Breast epithelium (tissue), 4 donors: ENCODE results near the gene CGB7. TPM values are rescaled to one million over a fixed set of nuclear protein-coding genes. Genes with fewer than 3 reads are reported as not detected.

ENCODE experiments used
- DNase-seq, 2 donors: peaks; one replicate each; pipeline ENCODE4 v3.0.0-alpha.2; 2019; ENCODE audit warnings: low spot score in 2 of 2
- H3K27ac ChIP-seq, 2 donors: fragments of 200-600 bp; sonication (generic) in 1 of 2; one replicate each; pipeline ENCODE4 v1.5.1; 2016 to 2019; ENCODE audit warnings: mild to moderate bottlenecking in 1 of 2
- H3K27me3 ChIP-seq, 2 donors: fragments of 200-600 bp; sonication (generic) in 1 of 2; one replicate each; pipeline versions ENCODE4 v1.5.1 to v1.6.0; 2017 to 2019; ENCODE audit warnings: control low read depth in 1 of 2, mild to moderate bottlenecking in 1 of 2
- H3K36me3 ChIP-seq: fragments of 200-600 bp; one replicate; pipeline ENCODE4 v1.5.1; 2019
- H3K4me1 ChIP-seq, 2 donors: fragments of 200-600 bp; sonication (generic); one replicate each; pipeline ENCODE4 v1.5.1; 2016 to 2019; ENCODE audit warnings: control low read depth in 1 of 2
- H3K4me3 ChIP-seq, 3 donors: fragments of 200-600 bp; sonication (generic); 1 replicate in 2 of 3; 2 replicates in 1 of 3; pipeline ENCODE4 v1.5.1; 2016 to 2019; ENCODE audit warnings: mild to moderate bottlenecking in 3 of 3, moderate library complexity in 2 of 3
- H3K9me3 ChIP-seq, 2 donors: fragments of 200-600 bp; sonication (generic) in 1 of 2; one replicate each; pipeline ENCODE4 v1.5.1; 2016 to 2019; ENCODE audit warnings: control low read depth in 1 of 2
- CTCF ChIP-seq, 3 donors: fragments of 450-650 bp; IDR thresholded peaks; one replicate each; pipeline ENCODE4 v1.5.1; 2016 to 2017; ENCODE audit warnings: antibody characterized with exemption in 3 of 3, mild to moderate bottlenecking in 3 of 3, moderate library complexity in 3 of 3
- POLR2A ChIP-seq: fragments of 450-650 bp; IDR thresholded peaks from one replicate; pipeline ENCODE4 v1.6.1; 2016; ENCODE audit warnings: antibody characterized with exemption, mild to moderate bottlenecking, moderate library complexity
- POLR2AphosphoS5 ChIP-seq, 3 donors: sonication (generic); formaldehyde crosslinking; IDR thresholded peaks; one replicate each; pipeline ENCODE4 v1.6.1; 2017; ENCODE audit warnings: antibody characterized with exemption in 3 of 3
- intact Hi-C: fragments of 100-400 bp; cut with DNase I; formaldehyde crosslinking; loops from one replicate; pipeline ENCODE4 v1.15.1; 2023; ENCODE audit warnings: low total_unique reads
- total RNA-seq, 3 donors: library from RNA; depleted of rRNA; stranded (reverse); fragments of >200 nt; gene quantifications; one replicate each; pipeline ENCODE4 v1.1.0, GENCODE V29; 2016

The CGB7 gene
- total RNA-seq, 3 donors from 2014 or later, result 0.15 to 2.0 TPM; not detected in 1

- intact Hi-C loops, result no loop called here
- DNase-seq, result no peak
- Histone ChIP-seq H3K9me3 (no peaks in the 10 kb centered on the region), H3K27me3 (no peaks in the 10 kb centered on the region), H3K36me3 (peaks cover 5% of the 10 kb centered on the region), H3K27ac (no peak overlapping the region), H3K4me3 (no peak overlapping the region), H3K4me1 (no peaks in the 10 kb centered on the region)
- TF ChIP-seq CTCF (IDR thresholded peaks at IDR 0.05) (no peak), POLR2A (no peak), POLR2AphosphoS5 (IDR thresholded peaks at IDR 0.05) (no peak)
These were observed 52.5 kb downstream of the CGB7 start for GRCh38 chr19:49004964-49005614.

Other genes starting within 250 kb of the CGB7 start
- 10 to 100 TPM; 26.9 to 49.0 (median 28.8) TPM for gene BCAT2, start 246.7 kb downstream of the CGB7 start, total RNA-seq
- gene HSD17B14, start 221.3 kb downstream of the CGB7 start, total RNA-seq, result 10 to 100 TPM; 13.1 to 18.6 (median 14.6) TPM
- gene PLEKHA4, start 189.1 kb downstream of the CGB7 start, total RNA-seq, result 10 to 100 TPM in 2 of 3 donors, 1 to 10 TPM in 1; 6.4 to 25.6 (median 22.4) TPM
- 10 to 100 TPM; 59.6 to 74.2 (median 65.4) TPM for gene PPP1R15A, start 185.3 kb downstream of the CGB7 start, total RNA-seq
- under 1 TPM in 2 of 3 donors, not detected in 1; 0.48 to 0.73 TPM for gene TULP2, start 159.0 kb downstream of the CGB7 start, total RNA-seq
- gene NUCB1, start 157.4 kb downstream of the CGB7 start, total RNA-seq, result 100 to 1,000 TPM; 131 to 333 (median 223) TPM
- gene DHDH, start 124.0 kb downstream of the CGB7 start, total RNA-seq, result 1 to 10 TPM in 1 of 3 donors, under 1 TPM in 1, not detected in 1; 0.96 to 1.3 TPM
- gene BAX, start 102.9 kb downstream of the CGB7 start, total RNA-seq, result 10 to 100 TPM; 34.2 to 56.0 (median 36.0) TPM
- gene FTL, start 92.4 kb downstream of the CGB7 start, total RNA-seq, result over 10,000 TPM in 1 of 3 donors, 1,000 to 10,000 TPM in 2; 3,861 to 12,429 (median 4,028) TPM
- 10 to 100 TPM; 24.0 to 26.4 (median 24.6) TPM for gene GYS1, start 64.4 kb downstream of the CGB7 start, total RNA-seq
- 100 to 1,000 TPM in 1 of 3 donors, 10 to 100 TPM in 2; 74.1 to 104 (median 84.0) TPM for gene RUVBL2, start 63.9 kb downstream of the CGB7 start, total RNA-seq
- not detected for gene LHB, start 40.7 kb downstream of the CGB7 start, total RNA-seq
- gene CGB3, start 33.4 kb downstream of the CGB7 start, total RNA-seq, result not detected
- gene CGB2, start 25.9 kb downstream of the CGB7 start, total RNA-seq, result not detected
- gene CGB1, start 20.9 kb downstream of the CGB7 start, total RNA-seq, result not detected
- gene CGB5, start 13.9 kb downstream of the CGB7 start, total RNA-seq, result not detected
- not detected for gene CGB8, start 8.6 kb downstream of the CGB7 start, total RNA-seq
- gene NTF4, start 7.1 kb upstream of the CGB7 start, total RNA-seq, result 1 to 10 TPM in 2 of 3 donors, not detected in 1; 3.9 to 6.4 TPM
- not detected for gene KCNA7, start 14.9 kb upstream of the CGB7 start, total RNA-seq
- 100 to 1,000 TPM; 222 to 444 (median 316) TPM for gene SNRNP70, start 27.7 kb upstream of the CGB7 start, total RNA-seq
- gene LIN7B, start 56.6 kb upstream of the CGB7 start, total RNA-seq, result 10 to 100 TPM in 2 of 3 donors, 1 to 10 TPM in 1; 8.5 to 17.6 (median 11.8) TPM
- 1 to 10 TPM; 3.8 to 5.7 (median 4.6) TPM for gene C19orf73, start 61.4 kb upstream of the CGB7 start, total RNA-seq
- 1 to 10 TPM; 3.4 to 6.2 (median 3.4) TPM for gene PPFIA3, start 61.8 kb upstream of the CGB7 start, total RNA-seq
- 1 to 10 TPM in 2 of 3 donors, under 1 TPM in 1; 0.88 to 2.7 (median 1.3) TPM for gene HRC, start 97.6 kb upstream of the CGB7 start, total RNA-seq
- 10 to 100 TPM; 13.1 to 34.0 (median 24.3) TPM for gene TRPM4, start 100.0 kb upstream of the CGB7 start, total RNA-seq